ENCODE data around the gene PLXDC1. TPM values are rescaled to one million over a fixed set of nuclear protein-coding genes. Genes with fewer than 3 reads are reported as not detected.

Gene PLXDC1
- total RNA-seq, 1 experiment from 2014 or later: 2.0 TPM

DNA sequence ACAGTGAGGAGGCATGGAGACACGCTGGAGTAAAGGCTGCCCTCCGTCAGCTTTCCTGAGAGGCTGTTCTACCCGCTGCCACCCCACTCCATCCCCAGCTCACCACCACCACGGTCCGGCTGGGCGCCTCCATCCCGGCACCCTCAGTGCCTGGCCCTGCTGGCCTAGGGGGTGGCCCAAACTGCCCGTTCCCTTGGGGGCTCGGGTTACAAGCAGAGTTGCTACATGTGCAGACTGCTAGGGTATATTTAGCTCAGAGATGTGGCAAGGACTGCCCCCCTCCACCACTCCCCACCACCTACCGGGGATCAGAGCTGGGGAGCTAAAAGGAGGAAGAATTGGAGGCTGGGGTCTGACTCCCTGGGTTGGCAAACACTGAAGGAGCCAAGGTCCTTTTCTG, 41.9 kb upstream of the PLXDC1 start:
- Mint-ChIP-seq H3K27ac (no peak overlapping the region), H3K4me3 (no peak overlapping the region), H3K27me3 (ENCODE audit: low read depth) (no peaks in the 10 kb centered on the region), H3K36me3 (ENCODE audit: insufficient read depth in 1 of 3, low read depth in 3 of 3) (peaks cover 13 to 34% (median 32%) of the 10 kb centered on the region in 3 experiments; a peak in 6 of 7 replicates), H3K4me1 (peaks cover 20 to 33% of the 10 kb centered on the region in 2 experiments), H3K9me3 (no peaks in the 10 kb centered on the region)
- peaks cover 4% of the 10 kb centered on the region for H3K79me1 ChIP-seq (ENCODE audit: insufficient read depth, low read depth, low read length, poor library complexity, severe bottlenecking)
- H2AK5ac ChIP-seq (ENCODE audit: insufficient read length, low read length): no peak overlapping the region
- peaks cover 4% of the 10 kb centered on the region; the same call in 1 of the 2 replicates for H3K4me1 ChIP-seq (ENCODE audit: insufficient read depth, low read length)
- no peak for DNase-seq
- H3K4ac ChIP-seq (ENCODE audit: low read depth, low read length): no peak overlapping the region
- H3K56ac ChIP-seq (ENCODE audit: insufficient read length, low read depth, low read length): no peak overlapping the region
- H3K14ac ChIP-seq (ENCODE audit: insufficient read depth, low read length): no peak overlapping the region
- TF ChIP-seq, protein P1, sequence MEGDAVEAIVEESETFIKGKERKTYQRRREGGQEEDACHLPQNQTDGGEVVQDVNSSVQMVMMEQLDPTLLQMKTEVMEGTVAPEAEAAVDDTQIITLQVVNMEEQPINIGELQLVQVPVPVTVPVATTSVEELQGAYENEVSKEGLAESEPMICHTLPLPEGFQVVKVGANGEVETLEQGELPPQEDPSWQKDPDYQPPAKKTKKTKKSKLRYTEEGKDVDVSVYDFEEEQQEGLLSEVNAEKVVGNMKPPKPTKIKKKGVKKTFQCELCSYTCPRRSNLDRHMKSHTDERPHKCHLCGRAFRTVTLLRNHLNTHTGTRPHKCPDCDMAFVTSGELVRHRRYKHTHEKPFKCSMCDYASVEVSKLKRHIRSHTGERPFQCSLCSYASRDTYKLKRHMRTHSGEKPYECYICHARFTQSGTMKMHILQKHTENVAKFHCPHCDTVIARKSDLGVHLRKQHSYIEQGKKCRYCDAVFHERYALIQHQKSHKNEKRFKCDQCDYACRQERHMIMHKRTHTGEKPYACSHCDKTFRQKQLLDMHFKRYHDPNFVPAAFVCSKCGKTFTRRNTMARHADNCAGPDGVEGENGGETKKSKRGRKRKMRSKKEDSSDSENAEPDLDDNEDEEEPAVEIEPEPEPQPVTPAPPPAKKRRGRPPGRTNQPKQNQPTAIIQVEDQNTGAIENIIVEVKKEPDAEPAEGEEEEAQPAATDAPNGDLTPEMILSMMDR (conservative IDR thresholded peaks at IDR 0.05): no peak
- H4K8ac ChIP-seq (replicated peaks; ENCODE audit: insufficient read length, low read depth, low read length): no peak overlapping the region
- peaks cover 4% of the 10 kb centered on the region for H4K20me1 ChIP-seq (ENCODE audit: control insufficient read depth, insufficient read depth, insufficient read length)
- H3K79me2 ChIP-seq (ENCODE audit: insufficient read depth, low read length): peaks cover 6% of the 10 kb centered on the region; the same call in 1 of the 2 replicates
- H3K27ac ChIP-seq (ENCODE audit: insufficient read length, low read depth, low read length): no peak overlapping the region
- no peak overlapping the region for H3K23ac ChIP-seq (ENCODE audit: insufficient read length, low read depth, low read length)
- H3K9me3 ChIP-seq (ENCODE audit: control insufficient read depth, low read depth, low read length): no peaks in the 10 kb centered on the region
- no peak overlapping the region for H2AFZ ChIP-seq (ENCODE audit: low read length)
- no peak overlapping the region for H2BK120ac ChIP-seq (ENCODE audit: low read depth, low read length, poor library complexity, severe bottlenecking)
- H3K18ac ChIP-seq (ENCODE audit: insufficient read length, low read depth, low read length): no peak overlapping the region
- no peak overlapping the region for H4K91ac ChIP-seq (ENCODE audit: insufficient read length, low read depth, low read length)
- no peak overlapping the region for H2BK5ac ChIP-seq (ENCODE audit: insufficient read length, low read length)
- WGBS (ENCODE audit: extremely low coverage, insufficient read length, low lambda C conversion rate): no CpG with 5 or more reads among the region's 10 CpGs
- H3K27me3 ChIP-seq (ENCODE audit: insufficient read depth, low read length): peaks cover 4% of the 10 kb centered on the region; the same call in 1 of the 2 replicates
- no peak overlapping the region for H2BK15ac ChIP-seq (ENCODE audit: low read depth, low read length)
- no peak overlapping the region for H3K9ac ChIP-seq (ENCODE audit: extremely low read depth, insufficient read length, low read length)
- H3T11ph ChIP-seq (ENCODE audit: low read length): no peak overlapping the region
- H3K4me2 ChIP-seq (ENCODE audit: insufficient read depth, insufficient read length, low read length): no peak overlapping the region
- peaks cover 7% of the 10 kb centered on the region for H3K23me2 ChIP-seq (ENCODE audit: insufficient read length, low read depth, low read length, poor library complexity, severe bottlenecking)
- H4K5ac ChIP-seq (ENCODE audit: insufficient read length, low read depth, low read length): no peak overlapping the region
- no peak overlapping the region for H2BK20ac ChIP-seq (ENCODE audit: low read depth, low read length, poor library complexity, severe bottlenecking)
- no peak overlapping the region for H2BK12ac ChIP-seq (ENCODE audit: insufficient read length, low read depth, low read length)
